Sigmoid colon (tissue), 7 donors: ENCODE measurements around the gene SLC7A6OS. TPM values are rescaled to one million over a fixed set of nuclear protein-coding genes. Genes with fewer than 3 reads are reported as not detected.

Source experiments
- DNase-seq: peaks from one replicate; pipeline ENCODE4 v3.0.0-alpha.2; 2019
- H3K27ac ChIP-seq, 4 donors: fragments of 200-600 bp; sonication (generic); one replicate each; pipeline ENCODE4 v1.5.1; 2016 to 2019; ENCODE audit warnings: mild to moderate bottlenecking in 1 of 4
- H3K27me3 ChIP-seq, 3 donors: fragments of 200-600 bp; sonication (generic); one replicate each; pipeline ENCODE4 v1.5.1; 2019; ENCODE audit warnings: mild to moderate bottlenecking in 1 of 3
- H3K36me3 ChIP-seq, 4 donors: fragments of 200-600 bp; sonication (generic); one replicate each; pipeline ENCODE4 v1.5.1; 2016 to 2019
- H3K4me1 ChIP-seq, 4 donors: fragments of 200-600 bp; sonication (generic); one replicate each; pipeline ENCODE4 v1.5.1; 2017 to 2019
- H3K4me3 ChIP-seq, 4 donors: fragments of 200-600 bp; sonication (generic); one replicate each; pipeline ENCODE4 v1.5.1; 2017 to 2019; ENCODE audit warnings: mild to moderate bottlenecking in 2 of 4, moderate library complexity in 1 of 4
- H3K9me3 ChIP-seq, 4 donors: fragments of 200-600 bp in 3 of 4; sonication (generic) in 3 of 4; one replicate each; pipeline versions ENCODE4 v1.5.1 to v1.6.1; 2013 to 2019
- CTCF ChIP-seq, 4 experiments: fragments of 450-650 bp in 3 of 4; fragments of 200-600 bp in 1 of 4; IDR thresholded peaks; one replicate each; pipeline ENCODE4 v1.5.1; 2016 to 2019; ENCODE audit warnings: antibody characterized with exemption in 4 of 4, mild to moderate bottlenecking in 3 of 4, moderate library complexity in 2 of 4
- EP300 ChIP-seq, 4 donors: sonication (generic); formaldehyde crosslinking; IDR thresholded peaks; one replicate each; pipeline ENCODE4 v1.6.1; 2017; ENCODE audit warnings: antibody characterized with exemption in 4 of 4
- POLR2A ChIP-seq, 2 donors: fragments of 450-650 bp; IDR thresholded peaks; one replicate each; pipeline ENCODE4 v1.6.1; 2016; ENCODE audit warnings: antibody characterized with exemption in 2 of 2, mild to moderate bottlenecking in 2 of 2, moderate library complexity in 2 of 2
- POLR2AphosphoS5 ChIP-seq, 4 donors: sonication (generic); formaldehyde crosslinking; IDR thresholded peaks; one replicate each; pipeline ENCODE4 v1.6.1; 2017; ENCODE audit warnings: antibody characterized with exemption in 4 of 4
- WGBS, 2 donors: extraction: QIAGEN DNeasy Blood & Tissue Kit; methylation state at CpG; one replicate each; pipeline ENCODE4 v1.1.7; 2013; 5-methylcytosine and 5-hydroxymethylcytosine counted together
- intact Hi-C: fragments of 100-400 bp; cut with DNase I; formaldehyde crosslinking; loops from one replicate; pipeline ENCODE4 v1.15.1; 2023
- polyA plus RNA-seq, 3 donors: library from polyadenylated mRNA; stranded (reverse); fragments of 200-250 nt; gene quantifications; one replicate each; pipeline ENCODE4 v1.2.3, GENCODE V29; 2013
- total RNA-seq, 4 donors: library from RNA; depleted of rRNA; stranded (reverse); fragments of >200 nt; gene quantifications; one replicate each; pipeline ENCODE4 v1.1.0, GENCODE V29; 2016
- donor health status: healthy with polysubstance abuse.
- donor health status: Bipolar disorder and iron deficiency.
- donor health status: healthy.

SLC7A6OS gene
- total and polyA plus RNA-seq, 7 donors, result 4.8 to 20.8 (median 10.0) TPM

- H3K36me3 ChIP-seq, result peaks cover 20 to 95% (median 42%) of the 10 kb centered on the region in 4 donors
- 69 to 87% methylated on average over 11 of the region's 11 CpGs for WGBS, 2 donors
- no peak for DNase-seq
These were observed 34.6 kb upstream of the SLC7A6OS start for GRCh38 chr16:68345351-68345810.

DNA sequence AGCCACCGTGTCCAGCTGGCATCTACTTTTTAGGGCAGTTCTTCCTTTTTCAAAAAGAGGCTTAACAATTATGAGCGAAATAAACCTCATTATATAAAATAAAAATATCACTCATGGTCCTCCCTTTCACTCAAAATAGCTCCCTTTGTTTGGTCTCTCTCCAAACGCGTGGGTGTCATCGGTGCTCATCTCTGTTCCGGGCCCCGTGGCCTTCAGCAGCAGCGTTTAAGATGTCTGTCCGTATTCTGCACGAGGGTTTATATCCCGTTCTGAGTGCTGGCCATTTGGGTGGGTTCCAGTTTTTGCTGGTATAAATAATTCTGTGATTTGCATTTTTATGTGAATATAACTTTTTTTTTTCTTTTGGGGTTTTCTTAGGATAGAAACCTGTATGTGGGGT, 33.5 kb upstream of the SLC7A6OS start:
- H3K36me3 ChIP-seq, result peaks cover 27 to 95% (median 50%) of the 10 kb centered on the region in 4 donors
- no peak for DNase-seq
- TF ChIP-seq CTCF (IDR thresholded peaks at IDR 0.05), result no peak
- TF ChIP-seq POLR2AphosphoS5 (IDR thresholded peaks at IDR 0.05), result no peak
- no peak for TF ChIP-seq POLR2A (IDR thresholded peaks at IDR 0.05)
- no peak for TF ChIP-seq EP300 (IDR thresholded peaks at IDR 0.05)
- no peak overlapping the region for H3K4me3 ChIP-seq
- H3K9me3 ChIP-seq, result no peaks in the 10 kb centered on the region
- H3K27ac ChIP-seq, result no peak overlapping the region
- no peaks in the 10 kb centered on the region for H3K4me1 ChIP-seq
- H3K27me3 ChIP-seq, result no peaks in the 10 kb centered on the region
- intact Hi-C loops, result no loop called here
- 84 to 90% methylated on average over 11 of the region's 11 CpGs for WGBS, 2 donors

More at GRCh38 chr16:68345351-68345810, 34.6 kb upstream of the SLC7A6OS start:
- intact Hi-C loops, result no loop called here
- H3K4me1 ChIP-seq, result no peaks in the 10 kb centered on the region
- H3K27ac ChIP-seq, result no peak overlapping the region
- no peak overlapping the region for H3K4me3 ChIP-seq
- no peaks in the 10 kb centered on the region for H3K9me3 ChIP-seq
- no peaks in the 10 kb centered on the region for H3K27me3 ChIP-seq
- TF ChIP-seq POLR2A (IDR thresholded peaks at IDR 0.05), result no peak
- TF ChIP-seq POLR2AphosphoS5 (IDR thresholded peaks at IDR 0.05), result no peak
- TF ChIP-seq EP300 (IDR thresholded peaks at IDR 0.05), result no peak
- no peak for TF ChIP-seq CTCF (IDR thresholded peaks at IDR 0.05)

DNA sequence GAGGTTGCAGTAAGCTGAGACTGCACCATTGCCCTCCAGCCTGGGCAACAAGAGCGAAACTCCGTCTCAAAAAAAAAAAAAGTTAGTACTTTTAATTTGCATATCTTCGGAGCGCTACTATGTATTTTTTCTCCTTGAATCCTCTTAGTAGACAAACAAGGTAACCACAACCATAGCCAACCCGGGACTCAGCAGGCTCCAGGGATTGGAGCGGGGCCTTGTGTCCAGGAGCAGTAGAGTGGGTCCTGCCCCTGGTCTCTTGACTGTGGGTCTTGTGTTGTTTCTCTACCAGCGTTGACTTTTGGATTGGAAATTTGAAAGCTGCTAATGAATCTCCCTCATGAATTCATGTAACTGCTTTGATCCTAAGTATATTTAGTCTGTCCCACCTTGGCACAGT, 32.4 kb upstream of the SLC7A6OS start:
- peaks cover 25 to 95% (median 55%) of the 10 kb centered on the region in 4 donors for H3K36me3 ChIP-seq
- no peak overlapping the region for H3K27ac ChIP-seq
- H3K4me3 ChIP-seq, result no peak overlapping the region
- no peaks in the 10 kb centered on the region for H3K9me3 ChIP-seq
- 97% methylated on average over 7 of the region's 7 CpGs for WGBS, 2 donors
- intact Hi-C loops, result no loop called here
- H3K4me1 ChIP-seq, result no peaks in the 10 kb centered on the region
- H3K27me3 ChIP-seq, result no peaks in the 10 kb centered on the region
- TF ChIP-seq EP300 (IDR thresholded peaks at IDR 0.05), result no peak
- no peak for TF ChIP-seq POLR2AphosphoS5 (IDR thresholded peaks at IDR 0.05)
- TF ChIP-seq POLR2A (IDR thresholded peaks at IDR 0.05), result no peak
- TF ChIP-seq CTCF (IDR thresholded peaks at IDR 0.05), result no peak
- DNase-seq, result no peak

DNA sequence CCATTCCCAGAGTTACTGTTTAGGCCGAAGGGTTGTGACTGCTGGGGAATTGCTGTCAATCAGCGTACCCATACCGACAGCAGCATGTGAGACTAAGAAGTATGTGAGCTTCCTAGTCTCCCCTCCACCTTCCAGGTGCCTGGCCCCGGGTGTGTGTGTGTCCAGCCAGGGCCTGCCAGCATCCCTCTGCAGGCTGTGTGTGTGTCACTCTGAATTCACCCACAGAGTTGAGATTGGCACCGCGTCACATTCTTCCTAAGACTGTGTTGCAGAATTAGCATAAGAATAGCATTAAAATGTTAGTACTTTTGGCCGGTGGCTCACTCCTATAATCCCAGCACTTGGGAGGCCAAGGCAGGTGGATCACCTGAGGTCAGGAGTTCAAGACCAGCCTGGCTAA, 31.9 kb upstream of the SLC7A6OS start:
- H3K27me3 ChIP-seq, result no peaks in the 10 kb centered on the region
- 95% methylated on average over 7 of the region's 7 CpGs for WGBS, 2 donors
- no peak overlapping the region for H3K4me3 ChIP-seq
- H3K9me3 ChIP-seq, result no peaks in the 10 kb centered on the region
- intact Hi-C loops, result no loop called here
- no peak overlapping the region for H3K27ac ChIP-seq
- no peaks in the 10 kb centered on the region for H3K4me1 ChIP-seq
- DNase-seq, result no peak
- no peak for TF ChIP-seq POLR2AphosphoS5 (IDR thresholded peaks at IDR 0.05)
- TF ChIP-seq CTCF (IDR thresholded peaks at IDR 0.05), result no peak
- peaks cover 27 to 95% (median 59%) of the 10 kb centered on the region in 4 donors for H3K36me3 ChIP-seq

GRCh38 chr16:68339214-68339613, 28.5 kb upstream of the SLC7A6OS start:
- no peak overlapping the region for H3K27ac ChIP-seq
- TF ChIP-seq POLR2A (IDR thresholded peaks at IDR 0.05), result no peak
- TF ChIP-seq CTCF (IDR thresholded peaks at IDR 0.05), result no peak
- TF ChIP-seq EP300 (IDR thresholded peaks at IDR 0.05), result no peak
- TF ChIP-seq POLR2AphosphoS5 (IDR thresholded peaks at IDR 0.05), result no peak
- H3K27me3 ChIP-seq, result no peaks in the 10 kb centered on the region
- H3K9me3 ChIP-seq, result no peaks in the 10 kb centered on the region
- 94% methylated on average over 13 of the region's 13 CpGs for WGBS, 2 donors
- no peak overlapping the region for H3K4me3 ChIP-seq
- no peaks in the 10 kb centered on the region for H3K4me1 ChIP-seq
- DNase-seq, result no peak
- H3K36me3 ChIP-seq, result peaks cover 21 to 79% (median 47%) of the 10 kb centered on the region in 4 donors
- intact Hi-C loops, result no loop called here
